Measurements from ENCODE around the gene ABLIM2. TPM values are rescaled to one million over a fixed set of nuclear protein-coding genes. Genes with fewer than 3 reads are reported as not detected.

Gene ABLIM2
- total RNA-seq, 6 experiments from 2014 or later, result 0.14 TPM; not detected in 5

DNA sequence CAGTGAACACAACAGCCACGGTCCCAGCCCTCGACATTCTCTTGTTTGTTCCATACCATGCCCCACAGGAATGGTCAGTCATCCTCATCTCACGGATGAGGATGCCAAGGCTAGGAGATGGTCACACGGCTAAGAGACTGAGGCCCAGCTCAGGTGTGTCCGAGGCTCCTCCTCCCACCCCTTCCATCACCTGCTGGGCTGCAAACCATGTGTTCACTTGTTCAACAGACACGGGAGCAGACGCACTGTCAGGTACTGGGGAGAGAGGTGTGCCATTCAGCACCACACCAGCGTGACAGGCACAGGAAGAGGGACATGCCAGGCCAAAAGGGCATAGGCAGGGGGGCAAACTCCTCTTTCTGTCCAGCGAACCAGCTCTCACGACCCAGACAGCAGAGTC lies 45.9 kb downstream of the ABLIM2 start:
- no peak overlapping the region for H3K27ac Mint-ChIP-seq
- no peak for DNase-seq
- TF ChIP-seq CTCF (IDR thresholded peaks at IDR 0.05), result no peak
- 0 out of 2 replicates have a peak, but pooled peaks cover 4% of the 10 kb centered on the region for H3K36me3 Mint-ChIP-seq (ENCODE audit: low read depth)
- H3K4me3 Mint-ChIP-seq, result no peak overlapping the region
- H3K4me1 Mint-ChIP-seq (ENCODE audit: low read depth), result no peaks in the 10 kb centered on the region
- no peaks in the 10 kb centered on the region for H3K9me3 Mint-ChIP-seq
- H3K27me3 Mint-ChIP-seq (ENCODE audit: insufficient read depth), result peaks cover 62% of the 10 kb centered on the region

DNA sequence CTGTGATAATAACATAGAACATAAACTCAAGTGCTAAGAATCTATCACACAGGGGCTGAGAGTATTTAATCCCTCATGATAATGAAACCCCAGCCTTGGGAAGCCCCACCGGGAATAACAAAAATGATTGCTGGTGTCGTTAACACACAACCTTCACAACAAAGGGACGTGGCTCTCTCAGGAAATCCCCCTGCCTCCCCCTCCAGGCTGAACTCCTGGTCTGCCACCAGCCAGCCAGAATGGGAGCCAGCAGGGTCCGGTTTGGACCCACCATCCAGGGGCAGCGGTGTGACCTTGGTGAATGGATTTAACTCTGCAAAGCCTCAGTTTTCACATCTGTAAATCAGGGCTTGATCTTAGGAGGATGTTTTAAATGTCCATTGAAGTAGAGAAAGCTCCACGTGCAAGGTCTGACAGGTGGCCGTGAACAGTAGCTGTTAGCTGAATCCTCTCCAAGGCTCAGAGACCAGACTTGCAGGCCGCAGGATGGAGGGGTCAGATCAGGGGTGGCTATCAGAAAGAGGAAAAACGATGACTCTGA lies 46.5 kb downstream of the ABLIM2 start:
- H3K4me1 Mint-ChIP-seq (ENCODE audit: low read depth), result no peaks in the 10 kb centered on the region
- H3K36me3 Mint-ChIP-seq (ENCODE audit: low read depth), result no peaks in the 10 kb centered on the region
- H3K27ac Mint-ChIP-seq, result no peak overlapping the region
- H3K27me3 Mint-ChIP-seq (ENCODE audit: insufficient read depth), result peaks cover 63% of the 10 kb centered on the region
- no peak for TF ChIP-seq CTCF (IDR thresholded peaks at IDR 0.05)
- H3K9me3 Mint-ChIP-seq, result no peaks in the 10 kb centered on the region
- no peak for DNase-seq
- no peak overlapping the region for H3K4me3 Mint-ChIP-seq

GRCh38 chr4:8110071-8110986 lies 48.3 kb downstream of the ABLIM2 start:
- Mint-ChIP-seq H3K9me3 (no peaks in the 10 kb centered on the region), H3K4me3 (no peak overlapping the region), H3K4me1 (ENCODE audit: low read depth) (no peaks in the 10 kb centered on the region), H3K27ac (no peak overlapping the region), H3K27me3 (ENCODE audit: insufficient read depth) (peaks cover 61% of the 10 kb centered on the region), H3K36me3 (ENCODE audit: low read depth) (no peaks in the 10 kb centered on the region)
- peak; percentile 15 for DNase-seq
- peak; percentile 29; the same call in 1 of the 2 replicates for TF ChIP-seq CTCF (IDR thresholded peaks at IDR 0.05)

DNA sequence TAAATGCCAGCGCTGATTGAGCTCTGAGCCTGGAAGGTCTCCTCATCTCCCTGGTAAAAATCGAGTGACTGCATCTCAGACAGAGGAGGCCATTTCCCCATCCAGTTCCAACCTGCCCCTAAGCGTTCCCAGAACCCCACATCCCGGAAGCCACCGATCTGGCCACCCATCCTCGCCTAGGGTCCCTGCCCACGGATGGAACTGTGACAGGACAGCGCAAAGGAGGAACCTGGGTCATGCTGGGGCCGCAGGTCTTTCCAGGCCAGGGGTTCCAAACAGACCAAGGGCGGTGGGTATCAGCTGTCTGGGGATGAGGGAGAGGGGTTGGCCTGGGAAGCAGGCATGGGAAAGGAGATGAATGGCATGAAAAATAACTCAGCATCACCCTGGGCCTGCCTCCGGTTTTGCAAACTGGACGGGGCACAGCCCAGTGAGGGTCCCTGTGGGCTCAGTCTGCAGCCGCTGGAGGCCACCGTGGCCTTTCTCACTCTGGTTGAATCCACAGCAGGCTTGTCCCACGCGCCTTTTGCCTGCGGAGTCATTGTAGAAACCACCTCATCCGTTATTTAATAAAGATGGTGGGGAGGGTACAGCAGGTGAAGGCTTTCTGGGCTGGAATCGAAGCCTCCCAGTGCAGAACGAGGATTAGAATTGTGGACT lies 49.1 kb downstream of the ABLIM2 start:
- Mint-ChIP-seq H3K36me3 (ENCODE audit: low read depth) (no peaks in the 10 kb centered on the region), H3K4me3 (no peak overlapping the region), H3K27me3 (ENCODE audit: insufficient read depth) (peaks cover 61% of the 10 kb centered on the region), H3K9me3 (no peaks in the 10 kb centered on the region), H3K27ac (no peak overlapping the region), H3K4me1 (ENCODE audit: low read depth) (no peaks in the 10 kb centered on the region)
- no peak for DNase-seq
- no peak for TF ChIP-seq CTCF (IDR thresholded peaks at IDR 0.05)

DNA sequence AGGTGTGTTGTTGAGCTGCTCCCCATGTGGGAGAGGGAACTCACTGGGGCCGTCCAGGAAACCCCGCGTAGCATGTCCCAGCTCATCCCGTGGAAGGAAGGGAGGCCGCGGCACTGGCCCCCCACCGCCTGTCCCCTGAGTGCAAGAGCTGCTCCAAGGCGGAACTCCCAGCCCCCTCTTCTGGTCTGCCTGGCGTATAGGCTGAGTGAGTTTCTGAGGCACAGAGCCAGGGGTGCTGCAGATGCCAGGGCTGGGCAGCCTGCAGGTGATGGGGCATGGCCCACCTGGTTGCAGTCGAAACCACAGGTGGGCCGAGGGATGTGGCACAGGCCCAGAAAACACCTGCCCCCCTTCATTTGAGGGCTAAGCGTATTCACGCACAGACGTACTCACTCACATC lies 49.6 kb downstream of the ABLIM2 start:
- TF ChIP-seq CTCF (IDR thresholded peaks at IDR 0.05), result no peak
- no peak overlapping the region for H3K4me3 Mint-ChIP-seq
- no peak overlapping the region for H3K27ac Mint-ChIP-seq
- H3K9me3 Mint-ChIP-seq, result no peaks in the 10 kb centered on the region
- H3K27me3 Mint-ChIP-seq (ENCODE audit: insufficient read depth), result peaks cover 58% of the 10 kb centered on the region
- H3K36me3 Mint-ChIP-seq (ENCODE audit: low read depth), result no peaks in the 10 kb centered on the region
- H3K4me1 Mint-ChIP-seq (ENCODE audit: low read depth), result no peaks in the 10 kb centered on the region
- no peak for DNase-seq
